VCaP (cell line): ENCODE data around the gene PODXL.

Experiments used
- H3K27ac ChIP-seq: fragments of 450-650 bp; 2 replicates; pipeline ENCODE4 v1.5.1; 2017
- CTCF ChIP-seq: fragments of 450-650 bp; conservative IDR thresholded peaks from 2 replicates; pipeline ENCODE4 v1.5.1; 2017; ENCODE audit warnings: mild to moderate bottlenecking, moderate library complexity

Gene PODXL

GRCh38 chr7:131583430-131583829 lies 27.0 kb upstream of the PODXL start:
- H3K27ac ChIP-seq, result no peak overlapping the region
- TF ChIP-seq CTCF, result no peak

- no peak overlapping the region for H3K27ac ChIP-seq
- TF ChIP-seq CTCF, result no peak
Observed at GRCh38 chr7:131581241-131582051, 25.0 kb upstream of the PODXL start.

- H3K27ac ChIP-seq, result no peak overlapping the region
- TF ChIP-seq CTCF, result no peak
Observed at GRCh38 chr7:131578602-131579001, 22.2 kb upstream of the PODXL start.

- no peak overlapping the region for H3K27ac ChIP-seq
- TF ChIP-seq CTCF, result no peak
Observed at GRCh38 chr7:131574741-131575140, 18.3 kb upstream of the PODXL start.

- no peak overlapping the region for H3K27ac ChIP-seq
- no peak for TF ChIP-seq CTCF
Observed at GRCh38 chr7:131570401-131570800, 14.0 kb upstream of the PODXL start.

GRCh38 chr7:131568970-131569369 lies 12.5 kb upstream of the PODXL start:
- no peak for TF ChIP-seq CTCF
- H3K27ac ChIP-seq, result no peak overlapping the region

- no peak for TF ChIP-seq CTCF
- H3K27ac ChIP-seq, result no peak overlapping the region
Observed at GRCh38 chr7:131568510-131568909, 12.1 kb upstream of the PODXL start.
